GM12878 (cell line): ENCODE data around the gene RBMS3. TPM values are rescaled to one million over a fixed set of nuclear protein-coding genes. Genes with fewer than 3 reads are reported as not detected.

ENCODE experiments used
- ATAC-seq: fragments of 200-7000 bp; cut with Tn5 transposase; 3 replicates; pipeline ENCODE4 v1.9.1; 2020; ENCODE audit warnings: mild to moderate bottlenecking, moderate library complexity
- BruUV-seq: library from RNA; stranded (reverse); fragments of 400-500 nt; replicated peaks from 2 replicates; lab custom pipeline; 2021; lab: Mats Ljungman, UMichigan
- CTCF ChIA-PET: fragments of 300-600 bp; sonication (Branson Sonifier 250); formaldehyde crosslinking; extraction: SDS; loops from one replicate; lab custom pipeline; 2021; ENCODE audit warnings: inconsistent platforms; lab: Yijun Ruan, JAX
- POLR2A ChIA-PET: fragments of 350-600 bp; formaldehyde crosslinking; extraction: SDS; loops from one replicate; lab custom pipeline; 2021; ENCODE audit warnings: inconsistent platforms; lab: Charles Lee
- RAD21 ChIA-PET: fragments of 300-600 bp; sonication (Branson Sonifier 250); formaldehyde crosslinking; loops from one replicate; lab custom pipeline; 2023; ENCODE audit warnings: antibody characterized with exemption; ENCODE audit not compliant: unreplicated experiment; lab: Charles Lee
- SMC1A ChIA-PET: fragments of 300-600 bp; sonication (Branson Sonifier 250); formaldehyde crosslinking; loops from one replicate; lab custom pipeline; 2023; ENCODE audit not compliant: unreplicated experiment, uncharacterized antibody; lab: Charles Lee
- DNase-seq: peaks from one replicate; pipeline ENCODE4 v3.0.0-alpha.2; 2011; ENCODE audit warnings: low read depth, low spot score
- FAIRE-seq: peaks from 3 replicates; lab custom pipeline; 2011; peaks lifted over from hg19 to GRCh38; lab: Jason Lieb, UNC
- H2AFZ ChIP-seq: 2 replicates; pipeline ENCODE4 v1.6.0; 2011; ENCODE audit warnings: low read depth, low read length, control low read depth; ENCODE audit not compliant: control insufficient read depth
- H3K27ac ChIP-seq: 2 replicates; pipeline ENCODE4 v1.5.1; 2011; ENCODE audit warnings: control low read depth; ENCODE audit not compliant: control insufficient read depth, insufficient read depth
- H3K27me3 ChIP-seq, 2 experiments: replicated peaks in 1 of 2; 2 replicates each; pipeline versions ENCODE4 v1.6.0 to v1.6.1; 2011; ENCODE audit warnings: low read length in 1 of 2; ENCODE audit not compliant: control insufficient read depth in 2 of 2, insufficient read depth in 2 of 2
- H3K36me3 ChIP-seq, 2 experiments: 2 replicates each; pipeline ENCODE4 v1.5.1; 2011; ENCODE audit warnings: low read length in 1 of 2; ENCODE audit not compliant: control insufficient read depth in 2 of 2, insufficient read depth in 2 of 2
- H3K4me1 ChIP-seq: 2 replicates; pipeline ENCODE4 v1.6.1; 2011; ENCODE audit warnings: mild to moderate bottlenecking, low read length, moderate library complexity, mixed read lengths; ENCODE audit not compliant: control insufficient read depth, insufficient read depth
- H3K4me2 ChIP-seq: 2 replicates; pipeline ENCODE4 v1.6.0; 2011; ENCODE audit warnings: control low read depth; ENCODE audit not compliant: control insufficient read depth, insufficient read depth
- H3K4me3 ChIP-seq: fragments of 200-600 bp; sonication (generic); 2 replicates; pipeline ENCODE4 v1.5.1; 2016
- H3K79me2 ChIP-seq: 2 replicates; pipeline ENCODE4 v1.6.0; 2011; ENCODE audit warnings: low read length; ENCODE audit not compliant: control insufficient read depth, insufficient read depth
- H3K9ac ChIP-seq: 2 replicates; pipeline ENCODE4 v1.8.0; 2011; ENCODE audit warnings: low read length, control low read depth, mixed read lengths; ENCODE audit not compliant: control insufficient read depth, insufficient read depth
- H3K9me3 ChIP-seq: replicated peaks from 3 replicates; pipeline ENCODE4 v1.5.1; 2011; ENCODE audit warnings: mild to moderate bottlenecking, low read length; ENCODE audit not compliant: control insufficient read depth, insufficient read depth
- H4K20me1 ChIP-seq: 2 replicates; pipeline ENCODE4 v1.6.0; 2011; ENCODE audit not compliant: control insufficient read depth, insufficient read depth
- EZH2 ChIP-seq: IDR thresholded peaks from 2 replicates; pipeline ENCODE4 v1.6.1; 2012; ENCODE audit warnings: low read depth, mild to moderate bottlenecking, control low read depth, inconsistent platforms, low read length, borderline replicate concordance; ENCODE audit not compliant: control insufficient read depth
- HDGF ChIP-seq: fragments of 450-650 bp; IDR thresholded peaks from 2 replicates; pipeline ENCODE4 v1.6.1; 2016; ENCODE audit warnings: antibody characterized with exemption
- IKZF1 ChIP-seq: fragments of 450-650 bp; conservative IDR thresholded peaks from 2 replicates; pipeline ENCODE4 v1.6.1; 2017; ENCODE audit warnings: antibody characterized with exemption, mild to moderate bottlenecking
- IRF4 ChIP-seq: IDR thresholded peaks from 2 replicates; pipeline ENCODE4 v1.6.1; 2011; ENCODE audit warnings: low read depth, low read length
- NFXL1 ChIP-seq: fragments of 450-650 bp; IDR thresholded peaks from 2 replicates; pipeline ENCODE4 v1.6.1; 2017; ENCODE audit warnings: antibody characterized with exemption, mild to moderate bottlenecking, borderline replicate concordance
- NRF1 ChIP-seq: conservative IDR thresholded peaks from 2 replicates; pipeline ENCODE4 v1.6.1; 2011; ENCODE audit warnings: mild to moderate bottlenecking, low read depth, low read length, improper control_type of control experiment
- SMAD1 ChIP-seq: fragments of 450-650 bp; IDR thresholded peaks from 2 replicates; pipeline ENCODE4 v1.6.1; 2018; ENCODE audit warnings: mild to moderate bottlenecking, low read depth; ENCODE audit not compliant: partially characterized antibody
- SP1 ChIP-seq: IDR thresholded peaks from one replicate; pipeline ENCODE4 v1.6.1; 2011; ENCODE audit warnings: low read depth, low read length
- WRNIP1 ChIP-seq: IDR thresholded peaks from 2 replicates; pipeline ENCODE4 v1.6.1; 2011; ENCODE audit warnings: low read depth, low read length, improper control_type of control experiment, borderline replicate concordance
- ZNF622 ChIP-seq: fragments of 450-650 bp; IDR thresholded peaks from 2 replicates; pipeline ENCODE4 v1.6.1; 2017; ENCODE audit warnings: mild to moderate bottlenecking, inconsistent platforms
- WGBS: methylation state at CpG from one replicate; pipeline ENCODE4 v1.1.6; 2016; ENCODE audit warnings: low lambda C conversion rate; ENCODE audit not compliant: insufficient replicate concordance, insufficient coverage; ENCODE audit errors: missing lambda C conversion rate; 5-methylcytosine and 5-hydroxymethylcytosine counted together
- in situ Hi-C: fragments of 300-500 bp; cut with MboI; formaldehyde crosslinking; loops from 9 replicates; pipeline ENCODE4 v1.14.3; 2018; ENCODE audit warnings: mixed read lengths
- intact Hi-C: fragments of 100-400 bp; cut with micrococcal nuclease; formaldehyde crosslinking; loops from one replicate; pipeline ENCODE4 v1.14.2; 2022; ENCODE audit not compliant: unreplicated experiment
- polyA plus RNA-seq, 11 experiments: library from polyadenylated mRNA; depleted of rRNA in 4 of 11; unstranded in 6 of 11; stranded (reverse) in 5 of 11; fragments of >200 nt; fragmentation: Nextera tagmentation in 4 of 11; fragmentation: Illumina TruSeq in 1 of 11; extraction: Ambion mirVana in 4 of 11; extraction: Trizol in 1 of 11; gene quantifications; 1 replicate in 1 of 11; 2 replicates in 10 of 11; pipeline versions ENCODE4 v1.2.1 to v1.2.3, GENCODE V29; 2011 to 2016; ENCODE audit warnings: inconsistent platforms in 2 of 11, missing spikeins in 2 of 11, low read depth in 1 of 11
- total RNA-seq, 4 experiments: library from RNA; depleted of rRNA in 3 of 4; stranded (reverse); fragments of >200 nt in 3 of 4; fragmentation: Illumina TruSeq in 1 of 4; extraction: Trizol in 1 of 4; gene quantifications; 2 replicates each; pipeline versions ENCODE4 v1.2.1 to v1.2.3, GENCODE V29; 2013 to 2021

Gene RBMS3
- total and polyA plus RNA-seq, 10 of the 15 experiments (the other 5 are each of a cell fraction or from before 2014, with no cell fraction given), result 0.79 to 4.7 (median 3.1) TPM

- no peak overlapping the region for H3K4me2 ChIP-seq
- H3K4me1 ChIP-seq, result peaks cover under 1% of the 10 kb centered on the region; the same call in 1 of the 2 replicates
- ChIA-PET POLR2A (no interaction called here), CTCF (interaction anchor here (0.7 kb wide), 1 partner anchor 18 kb away, joined by 3 read pairs; no protein-coding TSS in a partner anchor), RAD21 (no interaction called here)
- in situ Hi-C loops, result no loop called here
- DNase-seq, result no peak
- WGBS, result 1% methylated on average over 3 of the region's 3 CpGs
- H3K27me3 ChIP-seq, result no peaks in the 10 kb centered on the region
- no peaks in the 10 kb centered on the region for H3K36me3 ChIP-seq
- no peak overlapping the region for H3K4me3 ChIP-seq
- H3K9ac ChIP-seq, result no peak overlapping the region
- intact Hi-C loops, result no loop called here
- no peaks in the 10 kb centered on the region for H3K9me3 ChIP-seq
- TF ChIP-seq WRNIP1, result no peak
- TF ChIP-seq HDGF, result no peak
- TF ChIP-seq IRF4, result no peak
- TF ChIP-seq SMAD1, result no peak
- TF ChIP-seq EZH2, result no peak
- TF ChIP-seq IKZF1, result no peak
- TF ChIP-seq ZNF622, result no peak
- TF ChIP-seq SP1, result no peak
- no peak for TF ChIP-seq NFXL1
- TF ChIP-seq NRF1, result no peak
- TF ChIP-seq, all 136 proteins: peak for 0
- FAIRE-seq (no peak), ATAC-seq (no peak)
- no TSS peak for BruUV-seq
- H2AFZ ChIP-seq, result no peak overlapping the region
- SMC1A ChIA-PET, result no interaction called here
- H4K20me1 ChIP-seq, result no peaks in the 10 kb centered on the region
- no peaks in the 10 kb centered on the region for H3K79me2 ChIP-seq
- no peak overlapping the region for H3K27ac ChIP-seq
Observed at GRCh38 chr3:29644956-29645636, 364.2 kb downstream of the RBMS3 start.
